ENCODE data around the gene LAGE3.

- TF ChIP-seq CTCF (IDR thresholded peaks at IDR 0.05) (no peak), POLR2A (IDR thresholded peaks at IDR 0.05) (no peak)
Measured at GRCh38 chrX:154511761-154512160, 32.7 kb upstream of the LAGE3 start.
